Heart right ventricle (tissue), 16 donors: Measurements from ENCODE around the gene ANKEF1. TPM values are rescaled to one million over a fixed set of nuclear protein-coding genes. Genes with fewer than 3 reads are reported as not detected.
A peak's percentile ranks its signal among the peaks of the same experiment; 100 is the strongest.
"Not testable (repeated sequence)": the region's sequence is repeated elsewhere in the genome, so short reads cannot be mapped to it uniquely, and the experiment has no call there.

ENCODE experiments used
- ATAC-seq, 8 donors: fragments of 200-7000 bp; cut with Tn5 transposase; one replicate each; pipeline ENCODE4 v1.9.1; 2020; ENCODE audit warnings: mild to moderate bottlenecking in 8 of 8, moderate library complexity in 8 of 8, moderate number of reproducible peaks in 1 of 8
- DNase-seq, 2 donors: peaks; one replicate each; pipeline ENCODE4 v3.0.0-alpha.2; 2020
- H3K27ac ChIP-seq, 10 donors: fragments of 200-600 bp; sonication (generic) in 2 of 10; one replicate each; pipeline versions ENCODE4 v1.5.0 to v1.8.0; 2020 to 2022; ENCODE audit warnings: mild to moderate bottlenecking in 3 of 10
- H3K27me3 ChIP-seq, 7 donors: fragments of 200-600 bp; one replicate each; pipeline ENCODE4 v1.8.0; 2021 to 2022; ENCODE audit warnings: mild to moderate bottlenecking in 2 of 7
- H3K36me3 ChIP-seq, 9 donors: fragments of 200-600 bp; sonication (generic) in 1 of 9; one replicate each; pipeline versions ENCODE4 v1.5.0 to v1.8.0; 2020 to 2022; ENCODE audit warnings: mild to moderate bottlenecking in 2 of 9
- H3K4me1 ChIP-seq, 9 donors: fragments of 200-600 bp; sonication (generic) in 1 of 9; one replicate each; pipeline versions ENCODE4 v1.5.0 to v1.8.0; 2020 to 2022; ENCODE audit warnings: mild to moderate bottlenecking in 4 of 9
- H3K4me3 ChIP-seq, 10 donors: fragments of 200-600 bp; sonication (generic) in 2 of 10; one replicate each; pipeline versions ENCODE4 v1.5.0 to v1.8.0; 2020 to 2022; ENCODE audit warnings: mild to moderate bottlenecking in 7 of 10, moderate library complexity in 2 of 10
- H3K9me3 ChIP-seq, 11 donors: fragments of 200-600 bp in 10 of 11; sonication (generic) in 2 of 11; one replicate each; pipeline versions ENCODE4 v1.5.0 to v1.8.0; 2013 to 2022; ENCODE audit warnings: mild to moderate bottlenecking in 2 of 11, control low read depth in 1 of 11, moderate library complexity in 1 of 11
- WGBS, 2 donors: extraction: QIAGEN DNeasy Blood & Tissue Kit; methylation state at CpG; one replicate each; pipeline ENCODE4 v1.1.7; 2013; ENCODE audit warnings: inconsistent platforms in 1 of 2; 5-methylcytosine and 5-hydroxymethylcytosine counted together
- intact Hi-C, 10 donors: fragments of 100-400 bp; cut with DNase I; formaldehyde crosslinking; loops; one replicate each; pipeline versions ENCODE4 v1.11.1 to v1.14.2; 2022
- polyA plus RNA-seq, 2 donors: library from polyadenylated mRNA; stranded (reverse); fragments of 200-250 nt; gene quantifications; one replicate each; pipeline ENCODE4 v1.2.3, GENCODE V29; 2013
- total RNA-seq, 10 donors: library from RNA; stranded (reverse); fragmentation: NEBNext Ultra II Directional in 3 of 10; extraction: Animal tissue kit (Norgen Biotek cat#: 25700) in 3 of 10; gene quantifications; one replicate each; pipeline versions ENCODE4 v1.2.1 to v1.2.4, GENCODE V29; 2021 to 2023
- TF ChIP-seq, protein P1 (sequence below), 9 donors: fragments of 200-600 bp; sonication (generic) in 2 of 9; IDR thresholded peaks; one replicate each; pipeline versions ENCODE4 v1.5.0 to v1.8.0; 2021 to 2022; ENCODE audit warnings: antibody characterized with exemption in 9 of 9, mild to moderate bottlenecking in 5 of 9, moderate library complexity in 1 of 9
- donor health status: Arrhythmogenic right ventricular cardiomyopathy.
- donor health status: ischemic (EF 13 %, LVEDD 7.1; RV severe dilation, severe dysfunction).
- donor health status: healthy with polysubstance abuse.
- donor health status: DM: no; HTN: yes; CAD: no.
- donor health status: DM: no; HTN: no; CAD: no.
- donor health status: ischemic (EF 25% LVEDD 6.9; RV normal size, moderate dysfunction).
- donor health status: ischemic (EF 25% LVEDD 5.7; RV mildly dilated, moderate dysfunction).
- donor health status: healthy.
- donor health status: DM: yes; HTN: yes; CAD: no.
- donor health status: Ischemic cardiomyopathy.
- donor health status: ischemic (EF 35%, LVEDD 5.7; RV mildly dilated, moderate dysfunction).
- donor health status: nonischemic (EF 11% LVEDD 7.7; RV severe dilation, severe dysfunction).
- donor health status: DM: yes; HTN: yes; CAD: no.
- donor health status: PGD.
- donor health status: ischemic (EF 29% LVEDD 5.4; RV normal size, mild dysfunction).
- donor health status: nonischemic (EF 23%, LVEDD 6.1; RV moderate dilation, normal function).

Gene ANKEF1
- total and polyA plus RNA-seq, 12 donors, result 0.37 to 2.1 (median 1.6) TPM

DNA sequence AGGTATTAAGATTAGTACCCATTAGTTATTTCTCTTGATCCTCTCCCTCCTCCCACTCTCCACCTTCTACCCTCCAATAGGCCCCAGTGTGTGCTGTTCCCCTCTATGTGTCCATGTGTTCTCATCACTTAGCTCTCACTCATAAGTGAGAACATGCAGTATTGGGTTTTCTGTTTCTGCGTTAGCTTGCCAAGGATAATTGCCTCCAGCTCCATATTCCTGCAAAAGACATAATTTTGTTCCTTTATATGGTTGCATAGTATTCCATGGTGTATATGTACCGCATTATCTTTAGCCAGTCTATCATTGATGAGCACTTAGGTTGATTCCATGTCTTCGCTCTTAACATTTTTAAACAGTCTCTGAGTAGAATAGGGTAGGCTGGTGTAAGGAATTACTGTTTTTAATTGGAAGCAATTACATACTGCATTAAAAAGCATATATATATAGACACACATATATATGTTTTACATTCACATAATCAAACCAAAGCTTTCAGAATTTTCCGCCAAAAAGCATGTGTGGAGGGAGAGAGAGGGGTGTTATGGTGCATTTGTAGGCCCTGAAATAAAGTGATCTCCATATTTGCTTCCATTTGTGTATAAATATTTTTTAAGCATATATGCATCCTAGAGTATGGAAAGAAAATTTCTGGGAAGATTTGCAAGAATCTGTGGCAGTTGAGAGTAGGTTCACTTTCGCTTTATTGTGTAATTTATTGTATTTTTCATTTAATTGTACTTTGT is 709 bp upstream of the ANKEF1 start:
- H3K27me3 ChIP-seq, result no peaks in the 10 kb centered on the region
- H3K36me3 ChIP-seq, result no peaks in the 10 kb centered on the region
- intact Hi-C loops, result no loop called here
- DNase-seq (no peak), ATAC-seq (no peak)
- peak overlapping the region in 6 of 10 donors; percentile 64 to 76 (median 66) for H3K4me3 ChIP-seq
- H3K9me3 ChIP-seq, result no peaks in the 10 kb centered on the region
- WGBS, 2 donors, result 81 to 86% methylated on average over 5 of the region's 5 CpGs
- H3K4me1 ChIP-seq, result peaks cover 0 to 13% (median 0%) of the 10 kb centered on the region in 9 donors
- H3K27ac ChIP-seq, result no peak overlapping the region
- TF ChIP-seq, protein P1, sequence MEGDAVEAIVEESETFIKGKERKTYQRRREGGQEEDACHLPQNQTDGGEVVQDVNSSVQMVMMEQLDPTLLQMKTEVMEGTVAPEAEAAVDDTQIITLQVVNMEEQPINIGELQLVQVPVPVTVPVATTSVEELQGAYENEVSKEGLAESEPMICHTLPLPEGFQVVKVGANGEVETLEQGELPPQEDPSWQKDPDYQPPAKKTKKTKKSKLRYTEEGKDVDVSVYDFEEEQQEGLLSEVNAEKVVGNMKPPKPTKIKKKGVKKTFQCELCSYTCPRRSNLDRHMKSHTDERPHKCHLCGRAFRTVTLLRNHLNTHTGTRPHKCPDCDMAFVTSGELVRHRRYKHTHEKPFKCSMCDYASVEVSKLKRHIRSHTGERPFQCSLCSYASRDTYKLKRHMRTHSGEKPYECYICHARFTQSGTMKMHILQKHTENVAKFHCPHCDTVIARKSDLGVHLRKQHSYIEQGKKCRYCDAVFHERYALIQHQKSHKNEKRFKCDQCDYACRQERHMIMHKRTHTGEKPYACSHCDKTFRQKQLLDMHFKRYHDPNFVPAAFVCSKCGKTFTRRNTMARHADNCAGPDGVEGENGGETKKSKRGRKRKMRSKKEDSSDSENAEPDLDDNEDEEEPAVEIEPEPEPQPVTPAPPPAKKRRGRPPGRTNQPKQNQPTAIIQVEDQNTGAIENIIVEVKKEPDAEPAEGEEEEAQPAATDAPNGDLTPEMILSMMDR (IDR thresholded peaks at IDR 0.05), result no peak

DNA sequence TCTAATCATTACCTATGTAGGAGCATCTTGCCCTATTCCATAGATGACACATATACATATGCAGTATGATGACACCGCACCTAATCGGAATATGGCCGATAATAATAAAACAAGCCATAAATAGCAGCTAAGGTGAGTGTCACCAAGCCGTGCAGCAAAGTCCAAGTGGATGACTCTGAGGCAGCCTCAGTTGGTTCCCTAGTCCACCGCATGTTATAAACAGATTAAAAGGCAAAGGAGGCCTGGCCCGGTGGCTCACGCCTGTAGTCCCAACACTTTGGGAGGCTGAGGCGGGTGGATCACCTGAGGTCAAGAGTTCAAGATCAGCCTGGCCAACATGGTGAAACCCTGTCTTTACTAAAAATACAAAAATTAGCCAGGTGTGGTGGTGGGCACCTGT is 1.5 kb downstream of the ANKEF1 start:
- H3K36me3 ChIP-seq, DNase-seq, H3K27me3 ChIP-seq, H3K4me3 ChIP-seq, H3K9me3 ChIP-seq, intact Hi-C loops, ATAC-seq, H3K27ac ChIP-seq: not testable (repeated sequence)
- WGBS, 2 donors, result 98% methylated on average over 8 of the region's 8 CpGs
- H3K4me1 ChIP-seq, result peaks cover 0 to 25% (median 0%) of the 10 kb centered on the region in 9 donors

DNA sequence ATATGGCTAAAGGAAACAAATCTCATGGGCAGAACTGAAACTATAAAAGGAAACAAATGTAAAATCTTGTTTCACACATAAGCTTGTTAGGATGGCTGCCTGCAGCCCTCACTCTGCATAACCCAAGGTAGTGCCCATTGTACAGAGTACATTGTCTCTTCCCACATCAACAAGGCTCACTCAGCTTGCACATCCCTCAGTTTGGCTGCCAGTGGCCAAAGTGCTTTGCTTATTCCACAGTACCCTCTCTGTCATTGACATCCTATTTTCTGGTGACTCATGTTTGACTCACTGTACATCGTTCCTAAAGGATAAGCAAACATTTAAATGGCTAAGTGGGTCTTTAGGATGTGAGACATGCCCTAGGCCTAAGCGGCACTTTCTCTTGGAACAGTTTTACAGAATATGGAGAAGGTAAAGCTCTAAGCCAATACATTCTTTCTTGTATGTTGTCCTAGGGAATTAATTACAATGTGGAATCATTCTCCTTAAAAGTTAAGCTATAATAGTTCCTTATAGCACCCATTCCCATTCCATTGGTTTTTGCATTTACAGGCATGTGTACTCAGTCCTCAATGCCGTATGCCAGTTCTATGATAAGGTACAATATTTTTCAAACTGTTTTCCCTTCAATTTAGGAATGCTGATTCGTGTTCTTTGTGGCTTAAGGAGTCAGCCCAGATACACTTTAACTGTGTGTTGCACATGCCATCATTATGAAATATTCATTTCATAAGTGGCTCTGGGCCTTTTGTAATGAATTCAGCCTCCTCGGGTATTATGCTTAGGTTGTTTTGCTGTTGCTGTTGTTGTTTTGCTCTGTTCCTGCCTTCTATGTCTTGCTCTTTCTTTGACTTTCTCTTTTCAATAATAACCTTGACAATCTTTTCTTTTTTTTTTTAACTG is 5.5 kb downstream of the ANKEF1 start:
- Histone ChIP-seq H3K27me3 (no peaks in the 10 kb centered on the region), H3K9me3 (no peaks in the 10 kb centered on the region), H3K36me3 (no peaks in the 10 kb centered on the region), H3K27ac (no peak overlapping the region), H3K4me1 (peaks cover 0 to 16% (median 0%) of the 10 kb centered on the region in 9 donors), H3K4me3 (no peak overlapping the region)
- WGBS, 2 donors, result 75 to 80% methylated on average over 5 of the region's 5 CpGs
- DNase-seq (no peak), ATAC-seq (peak in 1 of 8 donors; percentile 29)
- intact Hi-C loops, result no loop called here
- TF ChIP-seq, protein P1 (IDR thresholded peaks at IDR 0.05), result no peak

DNA sequence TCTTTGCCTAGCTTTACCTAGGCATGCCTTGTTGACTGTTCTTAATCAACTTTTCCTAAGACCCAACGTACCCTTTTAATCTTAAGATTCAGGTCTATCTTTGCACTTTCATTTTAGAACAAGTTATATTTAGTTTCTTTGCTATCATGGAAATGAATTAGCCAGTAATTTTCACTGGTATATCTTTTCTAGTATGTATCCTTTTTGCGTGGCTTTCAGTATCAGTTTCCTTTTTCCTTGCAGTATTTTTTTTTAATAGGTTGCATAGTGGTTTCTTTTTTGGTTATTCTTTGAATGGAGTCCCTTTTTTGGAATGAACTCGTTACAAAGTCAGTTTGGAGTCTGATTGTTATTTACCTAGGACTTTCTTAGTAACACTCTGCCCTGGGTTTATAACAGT is 7.3 kb downstream of the ANKEF1 start:
- Histone ChIP-seq H3K27ac (no peak overlapping the region), H3K4me3 (no peak overlapping the region), H3K9me3 (no peaks in the 10 kb centered on the region), H3K27me3 (no peaks in the 10 kb centered on the region), H3K36me3 (no peaks in the 10 kb centered on the region), H3K4me1 (peaks cover 0 to 12% (median 0%) of the 10 kb centered on the region in 9 donors)
- DNase-seq, result no peak
- TF ChIP-seq, protein P1 (IDR thresholded peaks at IDR 0.05), result no peak
- ATAC-seq, result no peak
- intact Hi-C loops, result no loop called here
- WGBS, 2 donors, result 58 to 67% methylated on average over 3 of the region's 3 CpGs
